AG20443 (cell line): ENCODE results near the gene ACVR2A.

Experiments
- DNase-seq: peaks from one replicate; pipeline ENCODE4 v3.0.0; 2012; ENCODE audit warnings: low spot score, mixed read lengths

Gene ACVR2A

GRCh38 chr2:147924647-147925046 lies 79.8 kb downstream of the ACVR2A start:
- no peak for DNase-seq

DNA sequence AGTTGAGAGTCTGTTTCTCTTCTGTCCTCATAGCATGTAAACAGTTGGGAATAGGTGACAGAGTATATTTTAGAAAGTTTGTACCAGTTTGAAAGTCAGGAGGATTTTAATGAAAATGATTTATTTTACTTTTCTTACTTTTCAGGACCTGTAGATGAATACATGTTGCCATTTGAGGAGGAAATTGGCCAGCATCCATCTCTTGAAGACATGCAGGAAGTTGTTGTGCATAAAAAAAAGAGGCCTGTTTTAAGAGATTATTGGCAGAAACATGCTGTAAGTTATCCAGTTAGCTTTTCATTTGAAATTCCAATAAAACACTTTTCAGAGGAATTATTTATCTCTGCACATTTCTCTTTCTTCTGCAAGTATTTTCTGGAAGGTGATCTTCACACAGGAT lies 81.1 kb downstream of the ACVR2A start:
- no peak for DNase-seq

- DNase-seq, result no peak
Observed at GRCh38 chr2:147927053-147927588, 82.3 kb downstream of the ACVR2A start.

DNA sequence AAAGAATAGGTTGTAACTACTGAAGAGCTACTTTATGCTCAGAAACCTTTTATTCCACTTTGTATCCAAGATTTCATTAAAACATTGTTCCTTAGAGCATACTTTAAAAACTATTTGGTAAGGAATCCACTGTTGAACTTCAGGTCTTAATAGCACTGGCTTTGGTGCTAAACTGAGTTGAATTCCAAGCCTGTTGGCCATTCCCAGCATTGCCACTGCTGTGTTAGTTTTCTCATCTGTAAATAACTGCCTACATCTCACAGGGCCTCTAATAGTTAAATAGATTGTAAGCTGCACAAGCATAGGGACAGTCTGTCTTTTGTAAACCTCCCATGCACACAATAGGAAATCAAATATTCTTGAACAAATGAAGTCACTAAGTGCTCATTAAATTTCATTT lies 89.1 kb downstream of the ACVR2A start:
- no peak for DNase-seq

DNA sequence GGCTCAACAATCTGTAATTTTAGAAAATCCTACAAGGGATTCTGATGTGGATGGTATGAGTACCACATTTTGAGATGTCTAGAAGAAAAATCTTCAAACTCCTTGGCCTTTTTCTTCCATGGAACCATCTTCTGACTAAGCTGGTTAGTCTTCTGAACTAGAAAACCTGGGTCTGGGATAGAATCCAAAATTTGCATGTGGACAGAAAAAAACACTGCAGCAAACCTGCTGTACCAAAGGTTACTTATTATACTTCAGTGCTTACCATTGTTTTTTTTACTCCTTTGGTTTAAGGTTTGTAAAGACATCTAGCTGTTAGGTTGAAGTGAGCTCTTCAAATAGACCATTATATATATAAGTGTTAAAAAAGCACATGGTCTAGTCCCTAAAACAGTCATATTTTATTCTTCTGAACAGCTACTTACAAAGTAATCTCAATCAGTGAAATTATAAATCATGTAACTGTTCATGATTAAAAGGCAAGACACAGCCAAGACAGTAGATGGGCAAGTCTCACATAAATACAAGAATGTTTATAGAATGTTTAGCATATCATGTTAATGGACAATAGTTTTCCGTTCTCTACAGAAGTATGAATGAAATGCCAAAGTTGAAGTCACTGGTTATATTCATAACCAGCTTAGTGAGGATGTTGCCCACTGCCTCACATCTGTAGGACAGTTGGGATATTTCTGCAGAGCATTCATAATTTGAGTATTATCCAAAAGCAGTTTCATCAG lies 90.2 kb downstream of the ACVR2A start:
- DNase-seq, result no peak

GRCh38 chr2:147937744-147938349 lies 93.0 kb downstream of the ACVR2A start:
- peak; percentile 43 for DNase-seq

DNA sequence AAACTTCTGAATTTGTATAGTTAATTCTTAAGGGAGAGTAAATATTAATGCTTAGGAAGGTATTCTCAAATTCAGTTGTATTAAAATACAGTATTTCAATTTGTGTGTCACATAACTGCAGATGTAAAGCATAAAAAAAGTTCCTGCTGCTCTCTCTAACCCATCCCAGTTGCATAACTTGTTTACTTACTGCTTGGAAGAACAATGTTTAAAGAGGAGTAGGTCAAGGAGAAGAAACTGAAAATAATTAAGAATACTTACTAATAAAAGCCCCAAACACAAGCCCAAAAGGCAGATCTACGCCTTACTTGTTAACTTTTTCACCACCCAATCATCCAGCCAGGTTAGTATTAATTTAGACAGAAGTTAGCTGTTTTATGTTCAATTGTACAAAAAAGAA lies 94.5 kb downstream of the ACVR2A start:
- DNase-seq, result no peak

GRCh38 chr2:147945660-147946059 lies 100.8 kb downstream of the ACVR2A start:
- peak; percentile 11 for DNase-seq

DNA sequence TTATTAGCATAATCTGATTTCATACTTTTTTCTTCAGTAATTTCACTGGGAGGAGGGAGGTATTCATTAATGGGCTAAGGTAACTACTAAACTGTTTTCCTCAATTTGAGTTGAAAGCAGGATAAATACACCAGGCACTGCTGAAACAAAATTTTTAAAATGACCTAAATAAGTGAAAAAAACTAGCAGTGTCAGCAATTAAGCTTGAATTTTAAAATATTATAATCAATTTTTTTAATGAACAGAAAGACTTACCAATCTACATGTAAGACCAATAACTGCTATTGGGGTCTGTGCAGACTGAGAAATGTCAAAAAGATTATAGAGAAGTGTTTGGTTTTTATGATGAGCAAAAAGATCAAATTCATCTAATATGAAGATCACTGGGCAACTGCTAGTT lies 107.3 kb downstream of the ACVR2A start:
- no peak for DNase-seq

DNA sequence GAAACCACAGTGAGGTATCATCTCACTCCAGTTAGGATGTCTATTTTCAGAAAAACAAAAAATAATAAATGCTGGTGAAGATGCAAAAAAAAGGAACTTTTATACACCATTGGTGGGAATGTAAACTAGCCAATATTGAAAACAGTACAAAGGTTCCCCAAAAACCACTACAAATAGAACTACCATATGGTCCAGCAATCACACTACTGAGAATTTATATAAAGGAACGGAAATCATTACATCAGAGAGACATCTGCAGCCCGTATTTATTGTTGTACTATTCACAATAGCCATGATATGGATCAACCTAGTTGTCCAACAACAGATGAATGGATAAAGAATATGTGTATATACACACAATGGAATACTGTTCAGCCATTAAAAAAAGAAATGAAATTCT lies 123.7 kb downstream of the ACVR2A start:
- no peak for DNase-seq

DNA sequence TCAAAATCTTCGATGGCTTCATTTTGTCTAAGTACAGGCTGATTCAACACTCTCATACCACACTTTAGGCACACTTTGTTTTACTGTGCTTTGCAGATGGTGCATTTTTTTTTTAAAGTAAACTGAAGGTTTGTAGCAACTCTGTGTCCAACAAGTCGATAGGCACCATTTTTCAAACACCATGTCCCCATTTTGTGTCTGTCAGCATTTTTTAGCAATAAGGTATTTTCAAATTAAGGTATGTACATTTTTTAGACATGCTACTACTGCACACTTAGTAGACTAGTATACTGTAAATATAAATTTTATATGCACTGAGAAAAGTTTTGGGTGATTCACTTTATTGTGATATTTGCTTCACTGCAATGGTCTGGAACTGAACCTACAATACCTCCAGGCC lies 131.3 kb downstream of the ACVR2A start:
- DNase-seq, result no peak

- DNase-seq, result no peak
Observed at GRCh38 chr2:147977679-147978078, 132.8 kb downstream of the ACVR2A start.
